ENCODE measurements around the gene SLC2A14. TPM values are rescaled to one million over a fixed set of nuclear protein-coding genes. Genes with fewer than 3 reads are reported as not detected.
A peak's percentile ranks its signal among the peaks of the same experiment; 100 is the strongest.
"Not testable (repeated sequence)": the region's sequence is repeated elsewhere in the genome, so short reads cannot be mapped to it uniquely, and the experiment has no call there.

The SLC2A14 gene
- total RNA-seq, 2 donors from 2014 or later, result 35.9 to 70.9 TPM

DNA sequence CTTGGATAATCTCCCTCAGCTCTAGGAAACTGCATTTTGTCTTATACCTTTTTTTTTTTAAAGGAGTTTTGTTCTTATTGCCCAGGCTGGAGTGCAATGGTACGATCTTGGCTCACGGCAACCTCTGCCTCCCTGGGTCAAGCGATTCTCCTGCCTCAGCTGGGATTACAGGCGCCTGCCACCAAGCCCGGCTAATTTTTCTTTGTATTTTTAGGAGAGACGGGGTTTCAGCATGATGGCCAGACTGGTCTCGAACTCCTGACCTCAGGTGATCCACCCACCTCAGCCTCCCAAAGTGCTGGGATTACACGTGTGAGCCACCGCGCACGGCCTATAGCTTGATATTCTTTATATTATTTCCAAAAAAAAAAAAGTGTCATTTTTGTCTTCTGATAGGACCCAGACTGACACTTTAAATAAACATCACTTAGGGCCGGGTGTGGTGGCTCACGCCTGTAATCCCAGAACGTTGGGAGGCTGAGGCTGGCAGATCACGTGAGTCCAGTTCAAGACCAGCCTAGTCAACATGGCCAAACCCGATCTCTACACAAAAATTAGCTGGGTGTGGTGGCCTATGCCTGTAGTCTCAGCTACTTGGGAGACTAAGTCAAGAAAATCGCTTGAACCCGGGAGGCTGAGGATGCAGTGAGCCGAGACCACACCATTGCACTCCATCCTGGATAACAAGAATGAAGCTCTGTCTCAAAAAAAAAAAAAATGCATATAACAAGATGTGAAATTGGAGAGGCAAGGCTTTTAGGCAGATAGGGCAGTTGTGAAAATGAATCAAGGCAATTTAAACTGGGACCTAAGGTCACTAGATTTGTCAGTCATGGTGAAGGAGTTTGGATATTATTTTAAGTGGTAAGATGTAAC lies 44.9 kb upstream of the SLC2A14 start:
- 92 to 94% methylated on average over 14 to 19 of the region's 19 CpGs for WGBS, 2 experiments (ENCODE audit: insufficient coverage in 1 of 2, insufficient read length in 1 of 2)
- TF ChIP-seq, protein P1, sequence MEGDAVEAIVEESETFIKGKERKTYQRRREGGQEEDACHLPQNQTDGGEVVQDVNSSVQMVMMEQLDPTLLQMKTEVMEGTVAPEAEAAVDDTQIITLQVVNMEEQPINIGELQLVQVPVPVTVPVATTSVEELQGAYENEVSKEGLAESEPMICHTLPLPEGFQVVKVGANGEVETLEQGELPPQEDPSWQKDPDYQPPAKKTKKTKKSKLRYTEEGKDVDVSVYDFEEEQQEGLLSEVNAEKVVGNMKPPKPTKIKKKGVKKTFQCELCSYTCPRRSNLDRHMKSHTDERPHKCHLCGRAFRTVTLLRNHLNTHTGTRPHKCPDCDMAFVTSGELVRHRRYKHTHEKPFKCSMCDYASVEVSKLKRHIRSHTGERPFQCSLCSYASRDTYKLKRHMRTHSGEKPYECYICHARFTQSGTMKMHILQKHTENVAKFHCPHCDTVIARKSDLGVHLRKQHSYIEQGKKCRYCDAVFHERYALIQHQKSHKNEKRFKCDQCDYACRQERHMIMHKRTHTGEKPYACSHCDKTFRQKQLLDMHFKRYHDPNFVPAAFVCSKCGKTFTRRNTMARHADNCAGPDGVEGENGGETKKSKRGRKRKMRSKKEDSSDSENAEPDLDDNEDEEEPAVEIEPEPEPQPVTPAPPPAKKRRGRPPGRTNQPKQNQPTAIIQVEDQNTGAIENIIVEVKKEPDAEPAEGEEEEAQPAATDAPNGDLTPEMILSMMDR (conservative IDR thresholded peaks at IDR 0.05), result no peak
- H3K9me3 Mint-ChIP-seq, result no peaks in the 10 kb centered on the region
- no peaks in the 10 kb centered on the region for H3K9me3 ChIP-seq (ENCODE audit: control insufficient read depth, low read length)
- peaks cover 32% of the 10 kb centered on the region for H3K4me1 Mint-ChIP-seq
- no peaks in the 10 kb centered on the region for H3K4me1 ChIP-seq (ENCODE audit: control insufficient read depth, insufficient read depth, low read length)
- peaks cover 42% of the 10 kb centered on the region for H3K36me3 ChIP-seq (ENCODE audit: control insufficient read depth, insufficient read depth, low read length)
- peak; percentile 72 for DNase-seq
- no peak overlapping the region for H3K9ac ChIP-seq (ENCODE audit: extremely low read depth, low read length, poor library complexity, severe bottlenecking)
- no peak overlapping the region for H3K4me3 ChIP-seq (ENCODE audit: low read length)
- no peak overlapping the region for H3K27ac ChIP-seq (ENCODE audit: low read depth, low read length)
- H3K27me3 Mint-ChIP-seq (ENCODE audit: insufficient read depth), result no peaks in the 10 kb centered on the region
- no peaks in the 10 kb centered on the region for H3K27me3 ChIP-seq (ENCODE audit: control insufficient read depth, insufficient read depth, low read length, poor library complexity, severe bottlenecking)
- H3K27ac Mint-ChIP-seq, result peak overlapping the region; percentile 87
- no peak overlapping the region for H3K4me3 Mint-ChIP-seq
- H3K36me3 Mint-ChIP-seq (ENCODE audit: low read depth), result peaks cover 50% of the 10 kb centered on the region

DNA sequence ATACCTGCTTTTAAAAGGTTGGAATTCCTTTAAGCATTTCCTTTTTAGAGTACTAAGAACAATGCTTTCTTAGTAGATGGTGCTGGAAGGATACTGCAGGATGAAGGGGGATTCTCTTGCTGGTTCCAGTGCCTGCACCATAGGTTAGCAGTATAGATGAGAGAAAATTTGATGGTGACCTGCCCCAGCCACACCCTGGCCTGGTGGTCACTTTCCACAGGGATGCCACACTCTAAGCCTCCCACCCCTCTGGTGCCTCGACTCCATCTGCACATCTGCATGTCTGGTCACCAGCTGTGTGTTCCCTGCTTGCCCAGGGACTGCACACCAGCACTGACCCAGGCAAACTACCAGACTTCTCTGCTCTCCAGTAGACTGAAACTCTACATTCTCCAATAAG lies 44.2 kb upstream of the SLC2A14 start:
- H3K27ac Mint-ChIP-seq, result peak overlapping the region; percentile 87

DNA sequence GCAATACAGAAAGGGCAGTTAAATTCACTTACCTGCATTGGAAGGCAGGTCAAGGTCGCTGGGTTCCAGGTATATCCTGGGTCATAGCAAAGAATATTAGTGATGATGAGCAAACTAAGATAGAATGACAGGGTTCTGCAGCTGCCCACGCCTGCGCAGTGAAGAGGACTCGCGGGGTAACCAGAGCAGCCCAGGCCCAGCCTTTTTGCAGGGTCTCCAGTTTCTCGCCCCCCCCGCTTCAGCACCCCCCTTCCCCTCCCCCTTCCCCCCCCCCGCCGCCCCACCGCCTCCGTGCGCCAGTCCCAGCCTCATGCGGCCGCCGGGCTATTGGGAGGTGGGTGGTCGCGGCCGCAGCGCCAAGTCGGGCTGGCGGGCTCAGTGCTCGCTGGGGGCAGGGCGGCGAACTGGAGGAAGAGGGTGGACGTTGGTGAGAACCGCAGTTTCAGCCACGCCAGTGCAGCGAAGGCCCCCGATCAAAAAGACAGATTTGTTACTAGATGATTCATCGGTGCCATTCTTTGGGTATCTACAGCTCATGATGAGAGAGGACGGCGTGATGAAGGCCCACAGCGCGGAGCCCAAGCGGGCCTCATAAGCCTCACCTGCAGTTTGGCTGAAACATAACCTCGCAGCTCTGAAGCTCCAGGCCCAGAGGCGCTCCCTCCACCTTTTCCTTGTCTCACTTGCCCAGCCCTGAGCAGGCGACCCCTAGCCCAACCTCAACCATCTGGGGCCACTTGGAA lies 43.1 kb upstream of the SLC2A14 start:
- peak; percentile 83 for DNase-seq
- TF ChIP-seq, protein P1 (conservative IDR thresholded peaks at IDR 0.05), result no peak
- H3K4me3 Mint-ChIP-seq, result peak overlapping the region; percentile 23
- peaks cover 24% of the 10 kb centered on the region for H3K36me3 ChIP-seq (ENCODE audit: control insufficient read depth, insufficient read depth, low read length)
- H3K9ac ChIP-seq (ENCODE audit: extremely low read depth, low read length, poor library complexity, severe bottlenecking), result no peak overlapping the region
- 94% methylated on average over 20 to 32 of the region's 38 CpGs for WGBS, 2 experiments (ENCODE audit: insufficient coverage in 1 of 2, insufficient read length in 1 of 2)
- no peaks in the 10 kb centered on the region for H3K9me3 Mint-ChIP-seq
- H3K36me3 Mint-ChIP-seq (ENCODE audit: low read depth), result peaks cover 32% of the 10 kb centered on the region
- H3K4me1 ChIP-seq (ENCODE audit: control insufficient read depth, insufficient read depth, low read length), result no peaks in the 10 kb centered on the region
- no peaks in the 10 kb centered on the region for H3K27me3 ChIP-seq (ENCODE audit: control insufficient read depth, insufficient read depth, low read length, poor library complexity, severe bottlenecking)
- peaks cover 21% of the 10 kb centered on the region for H3K4me1 Mint-ChIP-seq
- no peaks in the 10 kb centered on the region for H3K9me3 ChIP-seq (ENCODE audit: control insufficient read depth, low read length)
- peak overlapping the region; percentile 87 for H3K27ac Mint-ChIP-seq
- no peaks in the 10 kb centered on the region for H3K27me3 Mint-ChIP-seq (ENCODE audit: insufficient read depth)
- no peak overlapping the region for H3K4me3 ChIP-seq (ENCODE audit: low read length)
- no peak overlapping the region for H3K27ac ChIP-seq (ENCODE audit: low read depth, low read length)

More for the DNA sequence above, 44.2 kb upstream of the SLC2A14 start:
- H3K4me1 ChIP-seq (ENCODE audit: control insufficient read depth, insufficient read depth, low read length), result no peaks in the 10 kb centered on the region
- no peaks in the 10 kb centered on the region for H3K27me3 ChIP-seq (ENCODE audit: control insufficient read depth, insufficient read depth, low read length, poor library complexity, severe bottlenecking)
- no peak overlapping the region for H3K4me3 ChIP-seq (ENCODE audit: low read length)
- TF ChIP-seq, protein P1 (conservative IDR thresholded peaks at IDR 0.05), result no peak
- H3K36me3 Mint-ChIP-seq (ENCODE audit: low read depth), result peaks cover 43% of the 10 kb centered on the region
- H3K9ac ChIP-seq (ENCODE audit: extremely low read depth, low read length, poor library complexity, severe bottlenecking), result no peak overlapping the region
- H3K9me3 ChIP-seq (ENCODE audit: control insufficient read depth, low read length), result no peaks in the 10 kb centered on the region
- no peak overlapping the region for H3K27ac ChIP-seq (ENCODE audit: low read depth, low read length)
- WGBS, 2 experiments (ENCODE audit: insufficient coverage in 1 of 2, insufficient read length in 1 of 2), result 72 to 83% methylated on average over 1 of the region's 1 CpG
- H3K4me3 Mint-ChIP-seq, result no peak overlapping the region
- no peaks in the 10 kb centered on the region for H3K27me3 Mint-ChIP-seq (ENCODE audit: insufficient read depth)
- DNase-seq, result peak; percentile 81
- no peaks in the 10 kb centered on the region for H3K9me3 Mint-ChIP-seq
- peaks cover 35% of the 10 kb centered on the region for H3K36me3 ChIP-seq (ENCODE audit: control insufficient read depth, insufficient read depth, low read length)
- peaks cover 29% of the 10 kb centered on the region for H3K4me1 Mint-ChIP-seq

DNA sequence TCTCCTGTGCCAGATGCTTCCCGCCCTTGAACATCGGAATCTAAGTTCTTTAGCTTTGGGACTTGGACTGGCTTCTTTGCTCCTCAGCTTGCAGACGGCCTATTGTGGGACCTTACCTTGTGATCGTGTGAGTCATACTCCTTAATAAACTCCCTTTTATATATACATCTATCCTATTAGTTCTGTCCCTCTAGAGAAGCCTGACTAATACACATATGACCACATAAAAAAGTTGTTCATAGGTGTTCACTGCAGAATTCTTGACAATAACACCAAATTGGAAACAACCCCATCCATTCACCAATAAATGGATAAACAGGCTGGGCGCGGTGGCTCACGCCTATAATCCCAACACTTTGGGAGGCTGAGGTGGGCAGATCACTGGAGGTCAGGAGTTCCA lies 37.4 kb upstream of the SLC2A14 start:
- not testable (repeated sequence) for H3K27me3 Mint-ChIP-seq (ENCODE audit: insufficient read depth); H3K9me3 Mint-ChIP-seq; H3K27ac ChIP-seq (ENCODE audit: low read depth, low read length); H3K27me3 ChIP-seq (ENCODE audit: control insufficient read depth, insufficient read depth, low read length, poor library complexity, severe bottlenecking); H3K4me1 ChIP-seq (ENCODE audit: control insufficient read depth, insufficient read depth, low read length); DNase-seq; H3K4me3 Mint-ChIP-seq; H3K9ac ChIP-seq (ENCODE audit: extremely low read depth, low read length, poor library complexity, severe bottlenecking); H3K9me3 ChIP-seq (ENCODE audit: control insufficient read depth, low read length); H3K36me3 Mint-ChIP-seq (ENCODE audit: low read depth); H3K36me3 ChIP-seq (ENCODE audit: control insufficient read depth, insufficient read depth, low read length); H3K4me3 ChIP-seq (ENCODE audit: low read length)
- 94% methylated on average over 7 of the region's 7 CpGs for WGBS, 2 experiments (ENCODE audit: insufficient coverage in 1 of 2, insufficient read length in 1 of 2)
- Mint-ChIP-seq H3K4me1 (peaks cover 29% of the 10 kb centered on the region), H3K27ac (peak overlapping the region; percentile 33)
